Loucy (cell line): Measurements from ENCODE around the gene L3MBTL4.

Experiments used
- H2AFZ ChIP-seq: fragments of 200-600 bp; sonication (generic); 2 replicates; pipeline ENCODE4 v1.6.0; 2016; ENCODE audit warnings: antibody characterized with exemption, mild to moderate bottlenecking, low read length, moderate library complexity
- H3F3A ChIP-seq: fragments of 200-600 bp; 2 replicates; pipeline ENCODE4 v1.6.0; 2016; ENCODE audit warnings: antibody characterized with exemption, low read depth, mild to moderate bottlenecking
- H3K27me3 ChIP-seq: fragments of 200-600 bp; sonication (generic); 2 replicates; pipeline ENCODE4 v1.6.1; 2014; ENCODE audit warnings: low read length, mild to moderate bottlenecking; ENCODE audit not compliant: insufficient read depth, poor library complexity, severe bottlenecking
- H3K36me3 ChIP-seq: fragments of 200-600 bp; sonication (generic); 2 replicates; pipeline ENCODE4 v1.6.1; 2016; ENCODE audit warnings: low read length; ENCODE audit not compliant: insufficient read depth
- H3K4me1 ChIP-seq: fragments of 200-600 bp; sonication (generic); 2 replicates; pipeline ENCODE4 v1.5.1; 2014; ENCODE audit warnings: low read length, mild to moderate bottlenecking; ENCODE audit not compliant: insufficient read depth, poor library complexity, severe bottlenecking
- H3K4me2 ChIP-seq: fragments of 200-600 bp; sonication (generic); 2 replicates; pipeline ENCODE4 v1.6.0; 2014; ENCODE audit warnings: antibody characterized with exemption, low read length, low read depth, mild to moderate bottlenecking; ENCODE audit not compliant: poor library complexity, severe bottlenecking
- H3K4me3 ChIP-seq: fragments of 200-600 bp; sonication (generic); 2 replicates; pipeline ENCODE4 v1.5.1; 2014; ENCODE audit warnings: low read length, mild to moderate bottlenecking, mixed read lengths; ENCODE audit not compliant: poor library complexity, severe bottlenecking
- H3K79me2 ChIP-seq: fragments of 200-600 bp; sonication (generic); 2 replicates; pipeline ENCODE4 v1.6.1; 2014; ENCODE audit warnings: low read length; ENCODE audit not compliant: insufficient read depth
- H3K9ac ChIP-seq: fragments of 200-600 bp; sonication (generic); 2 replicates; pipeline ENCODE4 v1.6.0; 2014; ENCODE audit warnings: mild to moderate bottlenecking, low read depth, low read length, moderate library complexity; ENCODE audit not compliant: poor library complexity, severe bottlenecking
- H3K9me2 ChIP-seq: fragments of 200-600 bp; sonication (generic); replicated peaks from 2 replicates; pipeline ENCODE4 v1.6.1; 2016; ENCODE audit warnings: low read depth, low read length, mixed read lengths
- H3K9me3 ChIP-seq: fragments of 200-600 bp; sonication (generic); 2 replicates; pipeline ENCODE4 v1.6.1; 2014; ENCODE audit warnings: mild to moderate bottlenecking, antibody characterized with exemption, low read length, low read depth; ENCODE audit not compliant: insufficient read depth
- H4K20me1 ChIP-seq: fragments of 200-600 bp; sonication (generic); 2 replicates; pipeline ENCODE4 v1.6.0; 2014; ENCODE audit warnings: antibody characterized with exemption, low read length, mild to moderate bottlenecking; ENCODE audit not compliant: insufficient read depth, poor library complexity, severe bottlenecking
- CTCF ChIP-seq: fragments of 200-600 bp; sonication (generic); conservative IDR thresholded peaks from 2 replicates; pipeline ENCODE4 v1.5.1; 2014; ENCODE audit warnings: mild to moderate bottlenecking, antibody characterized with exemption, low read length
- EZH2phosphoT487 ChIP-seq: fragments of 200-600 bp; IDR thresholded peaks from 2 replicates; pipeline ENCODE4 v1.6.1; 2018; ENCODE audit warnings: antibody characterized with exemption, mild to moderate bottlenecking, moderate library complexity, borderline replicate concordance

L3MBTL4 gene

GRCh38 chr18:6248017-6248416 is 166.7 kb downstream of the L3MBTL4 start:
- Histone ChIP-seq H3K9me2 (no peaks in the 10 kb centered on the region), H3K9me3 (peaks cover 5% of the 10 kb centered on the region; the same call in 1 of the 2 replicates), H4K20me1 (no peaks in the 10 kb centered on the region), H3K36me3 (no peaks in the 10 kb centered on the region), H3K4me1 (no peaks in the 10 kb centered on the region), H3F3A (no peaks in the 10 kb centered on the region), H3K27me3 (no peaks in the 10 kb centered on the region), H3K4me3 (no peak overlapping the region), H3K4me2 (no peak overlapping the region), H3K79me2 (no peaks in the 10 kb centered on the region), H3K9ac (no peak overlapping the region), H2AFZ (no peak overlapping the region)
- TF ChIP-seq CTCF (no peak), EZH2phosphoT487 (no peak)

- Histone ChIP-seq H4K20me1 (no peaks in the 10 kb centered on the region), H3K4me3 (no peak overlapping the region), H3K4me1 (no peaks in the 10 kb centered on the region), H3K9ac (no peak overlapping the region), H3K9me3 (no peaks in the 10 kb centered on the region; the same call in 1 of the 2 replicates), H3K9me2 (no peaks in the 10 kb centered on the region), H3K4me2 (no peak overlapping the region), H3K27me3 (no peaks in the 10 kb centered on the region), H3F3A (no peaks in the 10 kb centered on the region), H3K36me3 (no peaks in the 10 kb centered on the region), H3K79me2 (no peaks in the 10 kb centered on the region), H2AFZ (no peak overlapping the region)
- no peak for TF ChIP-seq EZH2phosphoT487
- TF ChIP-seq CTCF: no peak
Measured at GRCh38 chr18:6242004-6242403, 172.7 kb downstream of the L3MBTL4 start.

GRCh38 chr18:6239716-6240115 is 175.0 kb downstream of the L3MBTL4 start:
- TF ChIP-seq CTCF (no peak), EZH2phosphoT487 (no peak)
- no peak overlapping the region for H2AFZ ChIP-seq
- H3K27me3 ChIP-seq: no peaks in the 10 kb centered on the region
- no peaks in the 10 kb centered on the region for H3K36me3 ChIP-seq
- no peak overlapping the region for H3K4me3 ChIP-seq
- H4K20me1 ChIP-seq: no peaks in the 10 kb centered on the region
- no peaks in the 10 kb centered on the region for H3K79me2 ChIP-seq
- H3K9me3 ChIP-seq: no peaks in the 10 kb centered on the region; the same call in 1 of the 2 replicates
- no peak overlapping the region for H3K4me2 ChIP-seq
- no peak overlapping the region for H3K9ac ChIP-seq
- no peaks in the 10 kb centered on the region for H3F3A ChIP-seq
- H3K9me2 ChIP-seq: no peaks in the 10 kb centered on the region
- H3K4me1 ChIP-seq: no peaks in the 10 kb centered on the region
